CD8-positive, alpha-beta memory T cell (primary cell): ENCODE data around the gene GIMAP6. TPM values are rescaled to one million over a fixed set of nuclear protein-coding genes. Genes with fewer than 3 reads are reported as not detected.

ENCODE experiments used
- CTCF ChIA-PET: fragments of 350-600 bp; sonication (Branson Sonifier 250); formaldehyde crosslinking; loops from one replicate; lab custom pipeline; 2021; ENCODE audit warnings: antibody characterized with exemption; lab: Charles Lee
- POLR2A ChIA-PET: fragments of 350-600 bp; sonication (Branson Sonifier 250); formaldehyde crosslinking; loops from one replicate; lab custom pipeline; 2021; ENCODE audit warnings: antibody characterized with exemption; lab: Charles Lee
- DNase-seq, 5 donors: peaks; one replicate each; pipeline versions ENCODE4 v3.0.0 to v3.0.0-alpha.2; 2020 to 2022; ENCODE audit warnings: mixed read lengths in 1 of 5
- H3K27ac ChIP-seq: one replicate; pipeline ENCODE4 v1.7.0; 2013; ENCODE audit warnings: low read depth, mild to moderate bottlenecking, low read length, moderate library complexity
- H3K27me3 ChIP-seq: 2 replicates; pipeline ENCODE4 v1.7.0; 2013; ENCODE audit warnings: low read length, mild to moderate bottlenecking; ENCODE audit not compliant: insufficient read depth, poor library complexity, severe bottlenecking
- H3K36me3 ChIP-seq: 2 replicates; pipeline ENCODE4 v1.7.0; 2013; ENCODE audit warnings: mild to moderate bottlenecking, low read length, moderate library complexity; ENCODE audit not compliant: insufficient read depth
- H3K4me1 ChIP-seq: 2 replicates; pipeline ENCODE4 v1.7.0; 2013; ENCODE audit warnings: mild to moderate bottlenecking, low read length, moderate library complexity; ENCODE audit not compliant: insufficient read depth
- H3K4me3 ChIP-seq: 2 replicates; pipeline ENCODE4 v1.7.0; 2013; ENCODE audit warnings: mild to moderate bottlenecking, low read length
- H3K9me3 ChIP-seq: 2 replicates; pipeline ENCODE4 v1.7.0; 2013; ENCODE audit warnings: mild to moderate bottlenecking, low read length
- H3K27ac Mint-ChIP-seq, 8 donors: one replicate each; pipeline ENCODE4 v1.8.0; 2020 to 2021; ENCODE audit warnings: mixed read lengths in 8 of 8, mild to moderate bottlenecking in 6 of 8, inconsistent platforms in 3 of 8, moderate library complexity in 3 of 8
- H3K27me3 Mint-ChIP-seq, 2 donors: one replicate each; pipeline ENCODE4 v1.8.0; 2020 to 2021; ENCODE audit warnings: mixed read lengths in 2 of 2, mild to moderate bottlenecking in 1 of 2, moderate library complexity in 1 of 2
- H3K36me3 Mint-ChIP-seq, 3 donors: one replicate each; pipeline ENCODE4 v1.8.0; 2020 to 2021; ENCODE audit warnings: mixed read lengths in 3 of 3, inconsistent platforms in 1 of 3, mild to moderate bottlenecking in 1 of 3
- H3K4me1 Mint-ChIP-seq, 3 donors: one replicate each; pipeline ENCODE4 v1.8.0; 2020 to 2021; ENCODE audit warnings: mixed read lengths in 3 of 3, inconsistent platforms in 1 of 3, mild to moderate bottlenecking in 1 of 3
- H3K4me3 Mint-ChIP-seq, 7 donors: one replicate each; pipeline ENCODE4 v1.8.0; 2020 to 2021; ENCODE audit warnings: mixed read lengths in 7 of 7, mild to moderate bottlenecking in 6 of 7, moderate library complexity in 4 of 7, inconsistent platforms in 2 of 7
- H3K9me3 Mint-ChIP-seq, 5 donors: one replicate each; pipeline ENCODE4 v1.8.0; 2020 to 2022; ENCODE audit warnings: mixed read lengths in 5 of 5, mild to moderate bottlenecking in 3 of 5, moderate library complexity in 2 of 5, inconsistent platforms in 1 of 5
- polyA plus RNA-seq: library from polyadenylated mRNA; unstranded; fragments of 300-500 nt; fragmentation: Illumina TruSeq; gene quantifications from one replicate; pipeline ENCODE4 v1.2.3, GENCODE V29; 2021
- total RNA-seq, 2 experiments: library from RNA; stranded (reverse); gene quantifications; one replicate each; pipeline ENCODE4 v1.2.3, GENCODE V29; 2021

The GIMAP6 gene
- total and polyA plus RNA-seq, 3 experiments from 2014 or later, result 44.9 to 199 (median 45.8) TPM

- Histone ChIP-seq H3K4me1 (peaks cover 38% of the 10 kb centered on the region), H3K27ac (no peak overlapping the region), H3K27me3 (no peaks in the 10 kb centered on the region), H3K36me3 (no peaks in the 10 kb centered on the region), H3K9me3 (no peaks in the 10 kb centered on the region), H3K4me3 (no peak overlapping the region)
- peaks cover 28 to 80% (median 79%) of the 10 kb centered on the region in 3 donors for H3K4me1 Mint-ChIP-seq
- ChIA-PET CTCF (interaction anchor here (0.7 to 1.4 kb wide), 4 partner anchors 9 to 66 kb away, joined by 3 to 5 read pairs (median 3); no protein-coding TSS in a partner anchor), POLR2A (interaction anchor here (0.6 to 0.9 kb wide), 2 partner anchors 11 to 22 kb away, joined by 3 read pairs; no protein-coding TSS in a partner anchor)
- H3K27me3 Mint-ChIP-seq, result no peaks in the 10 kb centered on the region
- peaks cover 8 to 31% (median 23%) of the 10 kb centered on the region in 5 donors for H3K9me3 Mint-ChIP-seq
- H3K36me3 Mint-ChIP-seq, result peaks cover 5 to 62% (median 29%) of the 10 kb centered on the region in 3 donors
- DNase-seq, result peak in 1 of 5 donors; percentile 11
- H3K4me3 Mint-ChIP-seq, result peak overlapping the region in 5 of 7 donors; percentile 30 to 68 (median 62)
- H3K27ac Mint-ChIP-seq, result peak overlapping the region in 7 of 8 donors; percentile 62 to 96 (median 77)
Observed at GRCh38 chr7:150648353-150649079, 16.3 kb upstream of the GIMAP6 start.

GRCh38 chr7:150645259-150646020, 13.3 kb upstream of the GIMAP6 start:
- H3K9me3 Mint-ChIP-seq, result peaks cover 4 to 10% (median 7%) of the 10 kb centered on the region in 5 donors
- no peak for DNase-seq
- peak overlapping the region in 6 of 8 donors; percentile 29 to 80 (median 60) for H3K27ac Mint-ChIP-seq
- H3K9me3 ChIP-seq, result no peaks in the 10 kb centered on the region
- ChIA-PET CTCF (no interaction called here), POLR2A (no interaction called here)
- H3K4me3 ChIP-seq, result no peak overlapping the region
- H3K4me3 Mint-ChIP-seq, result peak overlapping the region in 4 of 7 donors; percentile 0 to 41 (median 12)
- no peaks in the 10 kb centered on the region for H3K27me3 Mint-ChIP-seq
- H3K36me3 ChIP-seq, result no peaks in the 10 kb centered on the region
- peaks cover 36 to 85% (median 82%) of the 10 kb centered on the region in 3 donors for H3K4me1 Mint-ChIP-seq
- no peaks in the 10 kb centered on the region for H3K27me3 ChIP-seq
- H3K36me3 Mint-ChIP-seq, result peaks cover 3 to 45% (median 23%) of the 10 kb centered on the region in 3 donors
- peaks cover 42% of the 10 kb centered on the region for H3K4me1 ChIP-seq
- no peak overlapping the region for H3K27ac ChIP-seq

GRCh38 chr7:150642926-150643325, 10.7 kb upstream of the GIMAP6 start:
- POLR2A ChIA-PET, result no interaction called here
- H3K4me3 Mint-ChIP-seq, result no peak overlapping the region
- peaks cover 3% of the 10 kb centered on the region for H3K9me3 ChIP-seq
- no peaks in the 10 kb centered on the region for H3K27me3 Mint-ChIP-seq
- CTCF ChIA-PET, result no interaction called here
- peaks cover 9 to 20% (median 18%) of the 10 kb centered on the region in 5 donors for H3K9me3 Mint-ChIP-seq
- no peak for DNase-seq
- H3K27me3 ChIP-seq, result no peaks in the 10 kb centered on the region
- H3K36me3 Mint-ChIP-seq, result peaks cover 2 to 47% (median 35%) of the 10 kb centered on the region in 3 donors
- H3K27ac ChIP-seq, result no peak overlapping the region
- peaks cover 27 to 81% (median 68%) of the 10 kb centered on the region in 3 donors for H3K4me1 Mint-ChIP-seq
- peaks cover 24% of the 10 kb centered on the region for H3K4me1 ChIP-seq
- H3K4me3 ChIP-seq, result no peak overlapping the region
- H3K27ac Mint-ChIP-seq, result peak overlapping the region in 1 of 8 donors; percentile 57
- H3K36me3 ChIP-seq, result no peaks in the 10 kb centered on the region

GRCh38 chr7:150641854-150642253, 9.7 kb upstream of the GIMAP6 start:
- CTCF ChIA-PET, result no interaction called here
- H3K36me3 Mint-ChIP-seq, result peaks cover 5 to 55% (median 42%) of the 10 kb centered on the region in 3 donors

GRCh38 chr7:150633926-150634325, 1.7 kb upstream of the GIMAP6 start:
- H3K9me3 ChIP-seq, result peaks cover under 1% of the 10 kb centered on the region
- peak overlapping the region; percentile 88 to 98 (median 90) for H3K27ac Mint-ChIP-seq
- no peaks in the 10 kb centered on the region for H3K27me3 ChIP-seq
- peak overlapping the region; percentile 58 to 97 (median 77) for H3K4me3 Mint-ChIP-seq
- H3K27me3 Mint-ChIP-seq, result no peaks in the 10 kb centered on the region
- H3K4me1 Mint-ChIP-seq, result peaks cover 78 to 86% (median 86%) of the 10 kb centered on the region in 3 donors
- POLR2A ChIA-PET, result no interaction called here
- CTCF ChIA-PET, result interaction anchor here (1.1 to 3.5 kb wide), 5 partner anchors 14 to 184 kb away, joined by 3 to 19 read pairs (median 3); partner anchors contain the start of genes GIMAP7 and GIMAP8
- H3K36me3 ChIP-seq, result peaks cover 15% of the 10 kb centered on the region
- no peak for DNase-seq
- peaks cover 49% of the 10 kb centered on the region for H3K4me1 ChIP-seq
- H3K4me3 ChIP-seq, result no peak overlapping the region
- H3K36me3 Mint-ChIP-seq, result peaks cover 23 to 65% (median 57%) of the 10 kb centered on the region in 3 donors
- H3K27ac ChIP-seq, result no peak overlapping the region
- H3K9me3 Mint-ChIP-seq, result peaks cover 14 to 40% (median 31%) of the 10 kb centered on the region in 5 donors

More at GRCh38 chr7:150641854-150642253, 9.7 kb upstream of the GIMAP6 start:
- Mint-ChIP-seq H3K9me3 (peaks cover 16 to 29% (median 27%) of the 10 kb centered on the region in 5 donors), H3K4me3 (peak overlapping the region in 1 of 7 donors; percentile 3), H3K27me3 (no peaks in the 10 kb centered on the region), H3K4me1 (peaks cover 35 to 84% (median 75%) of the 10 kb centered on the region in 3 donors), H3K27ac (peak overlapping the region in 5 of 8 donors; percentile 2 to 80 (median 16))
- Histone ChIP-seq H3K27ac (no peak overlapping the region), H3K27me3 (no peaks in the 10 kb centered on the region), H3K4me1 (peaks cover 13% of the 10 kb centered on the region), H3K9me3 (peaks cover 3% of the 10 kb centered on the region), H3K36me3 (no peaks in the 10 kb centered on the region), H3K4me3 (no peak overlapping the region)
- no peak for DNase-seq
- POLR2A ChIA-PET, result interaction anchor here (0.6 kb wide), 1 partner anchor 26 kb away, joined by 3 read pairs; no protein-coding TSS in a partner anchor

GRCh38 chr7:150631084-150631826, 930 bp downstream of the GIMAP6 start:
- Histone ChIP-seq H3K27me3 (no peaks in the 10 kb centered on the region), H3K9me3 (no peaks in the 10 kb centered on the region), H3K4me3 (peak overlapping the region; percentile 67), H3K27ac (peak overlapping the region; percentile 47), H3K36me3 (peaks cover 35% of the 10 kb centered on the region), H3K4me1 (peaks cover 73% of the 10 kb centered on the region)
- H3K4me3 Mint-ChIP-seq, result peak overlapping the region; percentile 95 to 100 (median 97)
- peaks cover 0 to 27% (median 19%) of the 10 kb centered on the region in 5 donors for H3K9me3 Mint-ChIP-seq
- POLR2A ChIA-PET, result interaction anchor here (0.9 to 1.9 kb wide), 10 partner anchors 10 to 147 kb away, joined by 3 to 13 read pairs (median 4); no protein-coding TSS in a partner anchor
- H3K4me1 Mint-ChIP-seq, result peaks cover 81 to 89% (median 87%) of the 10 kb centered on the region in 3 donors
- peak overlapping the region; percentile 90 to 98 (median 94) for H3K27ac Mint-ChIP-seq
- CTCF ChIA-PET, result interaction anchor here (1.0 to 3.5 kb wide), 9 partner anchors 58 to 181 kb away, joined by 3 to 19 read pairs (median 6); partner anchors contain the start of genes GIMAP1, GIMAP7 and GIMAP8
- peak in 4 of 5 donors; percentile 17 to 57 (median 46) for DNase-seq
- no peaks in the 10 kb centered on the region for H3K27me3 Mint-ChIP-seq
- H3K36me3 Mint-ChIP-seq, result peaks cover 45 to 69% (median 57%) of the 10 kb centered on the region in 3 donors

- peaks cover 73% of the 10 kb centered on the region for H3K4me1 ChIP-seq
- DNase-seq, result no peak
- no peaks in the 10 kb centered on the region for H3K27me3 ChIP-seq
- Mint-ChIP-seq H3K4me1 (peaks cover 78 to 88% (median 87%) of the 10 kb centered on the region in 3 donors), H3K36me3 (peaks cover 54 to 78% (median 61%) of the 10 kb centered on the region in 3 donors), H3K4me3 (peak overlapping the region; percentile 95 to 100 (median 97)), H3K27me3 (no peaks in the 10 kb centered on the region), H3K9me3 (peaks cover 3 to 22% (median 14%) of the 10 kb centered on the region in 5 donors), H3K27ac (peak overlapping the region; percentile 54 to 98 (median 92))
- H3K36me3 ChIP-seq, result peaks cover 38% of the 10 kb centered on the region
- CTCF ChIA-PET, result interaction anchor here (2.2 kb wide), 1 partner anchor 180 kb away, joined by 6 read pairs; no protein-coding TSS in a partner anchor
- H3K4me3 ChIP-seq, result peak overlapping the region; percentile 23
- no peak overlapping the region for H3K27ac ChIP-seq
- H3K9me3 ChIP-seq, result no peaks in the 10 kb centered on the region
- POLR2A ChIA-PET, result interaction anchor here (0.6 to 1.0 kb wide), 5 partner anchors 58 to 179 kb away, joined by 3 to 15 read pairs (median 4); partner anchors contain the start of genes GIMAP7 and GIMAP8
Observed at GRCh38 chr7:150629347-150629746, 2.8 kb downstream of the GIMAP6 start.
